ENCODE results near the gene IGSF21. TPM values are rescaled to one million over a fixed set of nuclear protein-coding genes. Genes with fewer than 3 reads are reported as not detected.

The IGSF21 gene
- total RNA-seq, 1 experiment from 2014 or later = not detected

DNA sequence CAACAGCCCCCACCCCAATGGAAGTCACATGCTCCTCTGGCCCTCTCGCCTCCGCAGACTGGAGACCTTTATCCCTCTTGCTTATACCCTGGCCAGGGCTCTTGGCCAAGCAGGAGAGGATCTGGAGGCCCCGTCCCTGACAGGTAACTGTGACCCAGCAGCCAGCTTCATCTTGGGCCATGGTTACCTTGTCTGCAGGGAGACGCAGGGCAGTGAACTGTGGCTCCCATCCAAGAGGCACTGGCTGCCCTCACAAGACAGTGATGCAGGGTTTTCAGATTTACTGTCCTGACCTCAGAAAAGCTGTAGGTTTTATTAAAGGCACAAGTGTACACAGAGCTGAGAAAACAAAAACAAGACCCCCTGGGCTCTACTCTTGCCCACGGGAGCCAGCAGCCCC is 276.5 kb downstream of the IGSF21 start:
- Mint-ChIP-seq H3K27me3 (ENCODE audit: unreplicated experiment) (peaks cover 82% of the 10 kb centered on the region), H3K36me3 (ENCODE audit: insufficient read depth, unreplicated experiment) (no peaks in the 10 kb centered on the region), H3K27ac (ENCODE audit: unreplicated experiment) (no peak overlapping the region), H3K9me3 (ENCODE audit: low read depth, unreplicated experiment) (peaks cover 4% of the 10 kb centered on the region), H3K4me1 (ENCODE audit: low read depth, unreplicated experiment) (no peaks in the 10 kb centered on the region), H3K4me3 (ENCODE audit: low read depth, unreplicated experiment) (no peak overlapping the region)
- TF ChIP-seq, protein P1, sequence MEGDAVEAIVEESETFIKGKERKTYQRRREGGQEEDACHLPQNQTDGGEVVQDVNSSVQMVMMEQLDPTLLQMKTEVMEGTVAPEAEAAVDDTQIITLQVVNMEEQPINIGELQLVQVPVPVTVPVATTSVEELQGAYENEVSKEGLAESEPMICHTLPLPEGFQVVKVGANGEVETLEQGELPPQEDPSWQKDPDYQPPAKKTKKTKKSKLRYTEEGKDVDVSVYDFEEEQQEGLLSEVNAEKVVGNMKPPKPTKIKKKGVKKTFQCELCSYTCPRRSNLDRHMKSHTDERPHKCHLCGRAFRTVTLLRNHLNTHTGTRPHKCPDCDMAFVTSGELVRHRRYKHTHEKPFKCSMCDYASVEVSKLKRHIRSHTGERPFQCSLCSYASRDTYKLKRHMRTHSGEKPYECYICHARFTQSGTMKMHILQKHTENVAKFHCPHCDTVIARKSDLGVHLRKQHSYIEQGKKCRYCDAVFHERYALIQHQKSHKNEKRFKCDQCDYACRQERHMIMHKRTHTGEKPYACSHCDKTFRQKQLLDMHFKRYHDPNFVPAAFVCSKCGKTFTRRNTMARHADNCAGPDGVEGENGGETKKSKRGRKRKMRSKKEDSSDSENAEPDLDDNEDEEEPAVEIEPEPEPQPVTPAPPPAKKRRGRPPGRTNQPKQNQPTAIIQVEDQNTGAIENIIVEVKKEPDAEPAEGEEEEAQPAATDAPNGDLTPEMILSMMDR (IDR thresholded peaks at IDR 0.05; ENCODE audit: unreplicated experiment) = no peak
- intact Hi-C loops (cut with micrococcal nuclease; ENCODE audit: unreplicated experiment) = no loop called here
- CTCF ChIA-PET = no interaction called here
- no peak for DNase-seq
- BruUV-seq (replicated peaks) = no TSS peak

DNA sequence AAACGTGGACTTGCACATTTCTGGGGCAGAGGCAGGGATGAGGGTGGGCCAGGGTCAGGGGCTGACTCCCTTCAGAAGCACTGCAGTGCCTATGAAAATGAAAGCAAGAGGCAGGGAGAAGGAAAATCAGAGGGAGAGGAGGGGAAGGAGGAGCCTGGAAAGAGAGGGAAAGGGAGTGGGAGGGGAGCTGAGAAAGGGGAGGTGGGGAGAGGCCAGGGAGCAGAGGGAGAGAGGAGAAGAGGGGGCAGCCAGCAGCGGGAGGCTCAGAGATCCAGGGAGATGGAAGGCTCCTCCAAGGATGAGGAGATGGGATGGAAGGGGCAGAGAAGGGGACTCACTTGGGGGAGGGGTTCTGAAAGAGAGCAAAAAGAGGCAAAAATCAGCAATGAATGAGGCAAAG is 276.9 kb downstream of the IGSF21 start:
- Mint-ChIP-seq H3K9me3 (ENCODE audit: low read depth, unreplicated experiment) (peaks cover 3% of the 10 kb centered on the region), H3K27ac (ENCODE audit: unreplicated experiment) (no peak overlapping the region), H3K4me1 (ENCODE audit: low read depth, unreplicated experiment) (no peaks in the 10 kb centered on the region), H3K36me3 (ENCODE audit: insufficient read depth, unreplicated experiment) (no peaks in the 10 kb centered on the region), H3K27me3 (ENCODE audit: unreplicated experiment) (peaks cover 80% of the 10 kb centered on the region), H3K4me3 (ENCODE audit: low read depth, unreplicated experiment) (no peak overlapping the region)
- no TSS peak for BruUV-seq (replicated peaks)
- DNase-seq = no peak
- intact Hi-C loops (cut with micrococcal nuclease; ENCODE audit: unreplicated experiment) = no loop called here
- TF ChIP-seq, protein P1 (IDR thresholded peaks at IDR 0.05; ENCODE audit: unreplicated experiment) = no peak
- CTCF ChIA-PET = no interaction called here

DNA sequence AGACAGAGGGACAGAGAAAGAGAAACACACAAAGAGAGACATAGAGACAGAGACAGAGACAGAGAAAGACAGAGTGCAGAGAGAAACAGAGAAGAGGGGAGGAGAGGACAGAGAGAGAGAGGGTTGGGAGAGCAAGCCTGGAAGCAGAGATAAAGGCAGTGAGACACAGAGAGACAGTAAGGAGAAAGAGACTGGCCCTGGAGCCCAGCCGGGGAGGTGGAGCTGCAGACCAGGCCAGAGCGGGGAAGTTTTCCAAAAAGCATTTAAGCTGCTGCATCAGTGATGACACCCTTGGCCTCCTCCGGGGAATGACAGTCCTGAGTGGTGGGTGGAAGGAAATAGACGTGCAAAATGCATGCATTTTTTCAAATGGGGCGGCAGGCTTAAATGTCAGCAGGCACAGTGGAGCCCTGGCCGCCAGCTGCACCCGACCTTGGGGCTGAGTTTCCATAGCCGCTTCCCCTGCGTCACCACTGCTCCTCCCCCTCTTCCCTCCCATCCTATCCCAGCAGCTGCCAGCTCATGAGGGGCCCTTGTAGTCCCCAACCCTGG is 277.7 kb downstream of the IGSF21 start:
- TF ChIP-seq, protein P1 (IDR thresholded peaks at IDR 0.05; ENCODE audit: unreplicated experiment) = no peak
- DNase-seq = no peak
- no peaks in the 10 kb centered on the region for H3K9me3 Mint-ChIP-seq (ENCODE audit: low read depth, unreplicated experiment)
- no peak overlapping the region for H3K27ac Mint-ChIP-seq (ENCODE audit: unreplicated experiment)
- H3K4me3 Mint-ChIP-seq (ENCODE audit: low read depth, unreplicated experiment) = no peak overlapping the region
- no peaks in the 10 kb centered on the region for H3K36me3 Mint-ChIP-seq (ENCODE audit: insufficient read depth, unreplicated experiment)
- CTCF ChIA-PET = no interaction called here
- intact Hi-C loops (cut with micrococcal nuclease; ENCODE audit: unreplicated experiment) = no loop called here
- H3K4me1 Mint-ChIP-seq (ENCODE audit: low read depth, unreplicated experiment) = no peaks in the 10 kb centered on the region
- no TSS peak for BruUV-seq (replicated peaks)
- H3K27me3 Mint-ChIP-seq (ENCODE audit: unreplicated experiment) = peaks cover 71% of the 10 kb centered on the region

DNA sequence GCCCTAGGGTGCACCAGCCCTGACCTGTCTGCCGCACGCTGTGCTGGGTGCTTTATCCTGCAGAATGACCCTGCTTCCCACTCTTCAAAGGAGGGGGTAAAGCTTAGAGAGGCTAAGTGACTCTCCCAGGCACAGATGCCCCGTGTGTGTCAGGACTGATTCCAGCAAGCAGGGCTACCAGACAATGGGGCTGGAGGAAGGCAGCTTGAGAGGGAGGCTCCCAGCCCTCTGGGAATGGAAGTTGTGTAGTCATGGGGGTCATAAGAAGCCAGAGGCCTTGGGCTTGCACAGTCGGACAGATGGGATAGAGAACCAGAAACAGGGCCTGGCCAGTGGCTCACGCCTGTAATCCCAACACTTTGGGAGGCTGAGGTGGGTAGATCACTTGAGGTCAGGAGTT is 279.0 kb downstream of the IGSF21 start:
- Mint-ChIP-seq H3K27me3 (ENCODE audit: unreplicated experiment) (peaks cover 58% of the 10 kb centered on the region), H3K9me3 (ENCODE audit: low read depth, unreplicated experiment) (no peaks in the 10 kb centered on the region), H3K27ac (ENCODE audit: unreplicated experiment) (no peak overlapping the region), H3K36me3 (ENCODE audit: insufficient read depth, unreplicated experiment) (no peaks in the 10 kb centered on the region), H3K4me3 (ENCODE audit: low read depth, unreplicated experiment) (no peak overlapping the region), H3K4me1 (ENCODE audit: low read depth, unreplicated experiment) (no peaks in the 10 kb centered on the region)
- CTCF ChIA-PET = no interaction called here
- intact Hi-C loops (cut with micrococcal nuclease; ENCODE audit: unreplicated experiment) = no loop called here
- BruUV-seq (replicated peaks) = no TSS peak
- TF ChIP-seq, protein P1 (IDR thresholded peaks at IDR 0.05; ENCODE audit: unreplicated experiment) = no peak
- DNase-seq = no peak
